ENCODE measurements around the gene MACIR.

- TF ChIP-seq, protein P1, sequence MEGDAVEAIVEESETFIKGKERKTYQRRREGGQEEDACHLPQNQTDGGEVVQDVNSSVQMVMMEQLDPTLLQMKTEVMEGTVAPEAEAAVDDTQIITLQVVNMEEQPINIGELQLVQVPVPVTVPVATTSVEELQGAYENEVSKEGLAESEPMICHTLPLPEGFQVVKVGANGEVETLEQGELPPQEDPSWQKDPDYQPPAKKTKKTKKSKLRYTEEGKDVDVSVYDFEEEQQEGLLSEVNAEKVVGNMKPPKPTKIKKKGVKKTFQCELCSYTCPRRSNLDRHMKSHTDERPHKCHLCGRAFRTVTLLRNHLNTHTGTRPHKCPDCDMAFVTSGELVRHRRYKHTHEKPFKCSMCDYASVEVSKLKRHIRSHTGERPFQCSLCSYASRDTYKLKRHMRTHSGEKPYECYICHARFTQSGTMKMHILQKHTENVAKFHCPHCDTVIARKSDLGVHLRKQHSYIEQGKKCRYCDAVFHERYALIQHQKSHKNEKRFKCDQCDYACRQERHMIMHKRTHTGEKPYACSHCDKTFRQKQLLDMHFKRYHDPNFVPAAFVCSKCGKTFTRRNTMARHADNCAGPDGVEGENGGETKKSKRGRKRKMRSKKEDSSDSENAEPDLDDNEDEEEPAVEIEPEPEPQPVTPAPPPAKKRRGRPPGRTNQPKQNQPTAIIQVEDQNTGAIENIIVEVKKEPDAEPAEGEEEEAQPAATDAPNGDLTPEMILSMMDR (IDR thresholded peaks at IDR 0.05; ENCODE audit: low read depth, low read length) = no peak
- no peak for TF ChIP-seq MYC (IDR thresholded peaks at IDR 0.05; ENCODE audit: low read depth, low read length)
Observed at GRCh38 chr5:103244398-103244797, 14.2 kb upstream of the MACIR start.

Measured in NB4 (cell line).